SK-N-SH treated with all-trans-retinoic acid at 6 μM for 48 hours (cell line): ENCODE results near the gene CD151.

ENCODE experiments used
- ATAC-seq: fragments of 200-7000 bp; cut with Tn5 transposase; 3 replicates; pipeline ENCODE4 v1.9.1; 2020; ENCODE audit warnings: mild to moderate bottlenecking, moderate library complexity
- ARNTL ChIP-seq: fragments of 450-650 bp; formaldehyde crosslinking; IDR thresholded peaks from 2 replicates; pipeline ENCODE4 v1.5.0; 2020; ENCODE audit warnings: low read depth, mild to moderate bottlenecking, moderate library complexity, borderline replicate concordance
- BACH2 ChIP-seq: fragments of 250-450 bp; sonication (Bioruptor Pico); IDR thresholded peaks from 2 replicates; pipeline ENCODE4 v1.9.0; 2021; ENCODE audit warnings: mild to moderate bottlenecking, borderline replicate concordance
- CSDC2 ChIP-seq: fragments of 250-450 bp; sonication (Bioruptor Pico); IDR thresholded peaks from 2 replicates; pipeline ENCODE4 v1.5.0; 2020; ENCODE audit warnings: mild to moderate bottlenecking, moderate library complexity
- ESRRG ChIP-seq: fragments of 250-450 bp; sonication (Bioruptor Pico); IDR thresholded peaks from 2 replicates; pipeline ENCODE4 v1.6.1; 2021; ENCODE audit warnings: mild to moderate bottlenecking
- ISL1 ChIP-seq: fragments of 250-450 bp; sonication (Bioruptor Pico); IDR thresholded peaks from 2 replicates; pipeline ENCODE4 v2.1.2; 2022; ENCODE audit warnings: mild to moderate bottlenecking, moderate library complexity
- PPARA ChIP-seq: fragments of 250-450 bp; sonication (Bioruptor Pico); IDR thresholded peaks from 2 replicates; pipeline ENCODE4 v1.5.0; 2020; ENCODE audit warnings: mild to moderate bottlenecking, borderline replicate concordance
- RARB ChIP-seq: fragments of 250-450 bp; sonication (Bioruptor Pico); IDR thresholded peaks from 2 replicates; pipeline ENCODE4 v1.8.0; 2021; ENCODE audit warnings: mild to moderate bottlenecking, moderate library complexity
- SNAI2 ChIP-seq: fragments of 250-450 bp; sonication (Bioruptor Pico); IDR thresholded peaks from 2 replicates; pipeline ENCODE4 v1.5.0; 2020; ENCODE audit warnings: mild to moderate bottlenecking, moderate library complexity
- ZC3H10 ChIP-seq: fragments of 250-450 bp; sonication (Bioruptor Pico); IDR thresholded peaks from 2 replicates; pipeline ENCODE4 v1.5.1; 2021; ENCODE audit warnings: mild to moderate bottlenecking, moderate library complexity
- ZFP3 ChIP-seq: fragments of 250-450 bp; sonication (Bioruptor Pico); IDR thresholded peaks from 2 replicates; pipeline ENCODE4 v1.5.0; 2020; ENCODE audit warnings: mild to moderate bottlenecking, moderate library complexity
- ZFP30 ChIP-seq: fragments of 450-650 bp; formaldehyde crosslinking; IDR thresholded peaks from 2 replicates; pipeline ENCODE4 v1.5.0; 2022; ENCODE audit warnings: mild to moderate bottlenecking, moderate library complexity
- ZNF565 ChIP-seq: fragments of 450-650 bp; formaldehyde crosslinking; conservative IDR thresholded peaks from 2 replicates; pipeline ENCODE4 v1.5.0; 2020; ENCODE audit warnings: low read depth, mild to moderate bottlenecking, moderate library complexity
- ZNF70 ChIP-seq: fragments of 450-650 bp; formaldehyde crosslinking; IDR thresholded peaks from 2 replicates; pipeline ENCODE4 v1.5.0; 2020; ENCODE audit warnings: mild to moderate bottlenecking, moderate library complexity
- ZNF8 ChIP-seq: fragments of 450-650 bp; formaldehyde crosslinking; IDR thresholded peaks from 2 replicates; pipeline ENCODE4 v1.5.0; 2020; ENCODE audit warnings: mild to moderate bottlenecking, moderate library complexity
- TF ChIP-seq, protein P1 (sequence below): fragments of 250-450 bp; sonication (Bioruptor Pico); IDR thresholded peaks from 2 replicates; pipeline ENCODE4 v1.5.1; 2020; ENCODE audit warnings: low read depth, mild to moderate bottlenecking, moderate library complexity
- TF ChIP-seq, protein P2 (sequence below): fragments of 250-450 bp; sonication (Bioruptor Pico); IDR thresholded peaks from 2 replicates; pipeline ENCODE4 v1.5.1; 2021; ENCODE audit warnings: mild to moderate bottlenecking, moderate library complexity
- TF ChIP-seq, protein P3 (sequence below): fragments of 250-450 bp; sonication (Bioruptor Pico); IDR thresholded peaks from 2 replicates; pipeline ENCODE4 v1.5.0; 2020; ENCODE audit warnings: mild to moderate bottlenecking, moderate library complexity
- TF ChIP-seq, protein P4 (sequence below): fragments of 250-450 bp; sonication (Bioruptor Pico); IDR thresholded peaks from 2 replicates; pipeline ENCODE4 v1.8.0; 2020; ENCODE audit warnings: mild to moderate bottlenecking, moderate library complexity, borderline replicate concordance

The CD151 gene

DNA sequence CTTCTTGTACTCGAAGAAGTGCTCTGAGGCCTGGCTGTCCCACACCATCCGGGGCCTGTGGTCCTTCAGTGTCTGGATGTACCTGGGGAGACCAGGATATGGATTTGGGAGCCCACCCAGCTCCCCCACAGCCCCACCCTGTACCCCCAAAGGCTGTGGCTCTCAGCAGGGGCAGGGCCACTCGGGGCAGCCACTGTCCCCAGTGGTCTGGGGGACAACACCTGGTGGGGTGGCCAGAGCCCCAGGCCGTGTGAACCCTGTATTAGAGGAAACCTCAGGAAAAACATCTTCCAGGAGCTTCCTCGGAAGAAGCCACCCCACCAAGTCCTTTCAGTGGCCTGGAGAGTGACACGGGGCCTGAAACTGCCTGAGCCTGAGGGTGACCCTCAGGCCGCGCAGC lies 37.7 kb downstream of the CD151 start:
- TF ChIP-seq, protein P1, sequence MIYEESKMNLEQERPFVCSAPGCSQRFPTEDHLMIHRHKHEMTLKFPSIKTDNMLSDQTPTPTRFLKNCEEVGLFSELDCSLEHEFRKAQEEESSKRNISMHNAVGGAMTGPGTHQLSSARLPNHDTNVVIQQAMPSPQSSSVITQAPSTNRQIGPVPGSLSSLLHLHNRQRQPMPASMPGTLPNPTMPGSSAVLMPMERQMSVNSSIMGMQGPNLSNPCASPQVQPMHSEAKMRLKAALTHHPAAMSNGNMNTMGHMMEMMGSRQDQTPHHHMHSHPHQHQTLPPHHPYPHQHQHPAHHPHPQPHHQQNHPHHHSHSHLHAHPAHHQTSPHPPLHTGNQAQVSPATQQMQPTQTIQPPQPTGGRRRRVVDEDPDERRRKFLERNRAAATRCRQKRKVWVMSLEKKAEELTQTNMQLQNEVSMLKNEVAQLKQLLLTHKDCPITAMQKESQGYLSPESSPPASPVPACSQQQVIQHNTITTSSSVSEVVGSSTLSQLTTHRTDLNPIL (CRISPR knock-in tag) = no peak
- TF ChIP-seq, protein P2, sequence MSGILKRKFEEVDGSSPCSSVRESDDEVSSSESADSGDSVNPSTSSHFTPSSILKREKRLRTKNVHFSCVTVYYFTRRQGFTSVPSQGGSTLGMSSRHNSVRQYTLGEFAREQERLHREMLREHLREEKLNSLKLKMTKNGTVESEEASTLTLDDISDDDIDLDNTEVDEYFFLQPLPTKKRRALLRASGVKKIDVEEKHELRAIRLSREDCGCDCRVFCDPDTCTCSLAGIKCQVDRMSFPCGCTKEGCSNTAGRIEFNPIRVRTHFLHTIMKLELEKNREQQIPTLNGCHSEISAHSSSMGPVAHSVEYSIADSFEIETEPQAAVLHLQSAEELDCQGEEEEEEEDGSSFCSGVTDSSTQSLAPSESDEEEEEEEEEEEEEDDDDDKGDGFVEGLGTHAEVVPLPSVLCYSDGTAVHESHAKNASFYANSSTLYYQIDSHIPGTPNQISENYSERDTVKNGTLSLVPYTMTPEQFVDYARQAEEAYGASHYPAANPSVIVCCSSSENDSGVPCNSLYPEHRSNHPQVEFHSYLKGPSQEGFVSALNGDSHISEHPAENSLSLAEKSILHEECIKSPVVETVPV (CRISPR knock-in tag) = no peak
- TF ChIP-seq ESRRG (CRISPR knock-in tag) (no peak), ZNF565 (CRISPR knock-in tag) (no peak), ZC3H10 (no peak), PPARA (CRISPR knock-in tag) (no peak), SNAI2 (CRISPR knock-in tag) (no peak), ZFP3 (CRISPR knock-in tag) (no peak), RARB (CRISPR knock-in tag) (no peak), ARNTL (CRISPR knock-in tag) (no peak), ZFP30 (no peak), BACH2 (CRISPR knock-in tag) (no peak)
- TF ChIP-seq, all 23 proteins: peak for 0
- no peak; the same call in 2 of the 3 replicates for ATAC-seq

DNA sequence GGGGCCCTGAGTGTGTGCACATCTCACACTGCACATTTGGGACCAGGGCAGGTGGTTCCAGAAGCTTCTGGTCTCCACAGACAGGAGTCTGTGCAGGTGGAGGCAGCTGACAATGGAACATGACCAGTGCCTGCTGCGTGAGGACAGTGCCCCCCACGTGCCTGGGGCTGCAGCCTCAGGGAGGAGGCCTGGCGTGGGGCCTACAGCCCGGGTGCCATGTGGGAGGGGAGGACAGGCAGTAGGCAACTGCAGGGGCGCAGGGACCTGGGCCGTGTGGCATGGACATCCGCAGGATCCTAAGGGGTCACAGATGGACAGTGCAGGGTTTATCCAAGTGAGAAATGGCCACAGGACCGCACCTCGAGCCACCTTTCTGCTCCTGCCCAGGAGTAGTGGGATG lies 38.7 kb downstream of the CD151 start:
- TF ChIP-seq, protein P1 (CRISPR knock-in tag) = no peak
- no peak for TF ChIP-seq RARB (CRISPR knock-in tag)
- TF ChIP-seq ZNF70 (CRISPR knock-in tag) = no peak
- TF ChIP-seq, protein P3, sequence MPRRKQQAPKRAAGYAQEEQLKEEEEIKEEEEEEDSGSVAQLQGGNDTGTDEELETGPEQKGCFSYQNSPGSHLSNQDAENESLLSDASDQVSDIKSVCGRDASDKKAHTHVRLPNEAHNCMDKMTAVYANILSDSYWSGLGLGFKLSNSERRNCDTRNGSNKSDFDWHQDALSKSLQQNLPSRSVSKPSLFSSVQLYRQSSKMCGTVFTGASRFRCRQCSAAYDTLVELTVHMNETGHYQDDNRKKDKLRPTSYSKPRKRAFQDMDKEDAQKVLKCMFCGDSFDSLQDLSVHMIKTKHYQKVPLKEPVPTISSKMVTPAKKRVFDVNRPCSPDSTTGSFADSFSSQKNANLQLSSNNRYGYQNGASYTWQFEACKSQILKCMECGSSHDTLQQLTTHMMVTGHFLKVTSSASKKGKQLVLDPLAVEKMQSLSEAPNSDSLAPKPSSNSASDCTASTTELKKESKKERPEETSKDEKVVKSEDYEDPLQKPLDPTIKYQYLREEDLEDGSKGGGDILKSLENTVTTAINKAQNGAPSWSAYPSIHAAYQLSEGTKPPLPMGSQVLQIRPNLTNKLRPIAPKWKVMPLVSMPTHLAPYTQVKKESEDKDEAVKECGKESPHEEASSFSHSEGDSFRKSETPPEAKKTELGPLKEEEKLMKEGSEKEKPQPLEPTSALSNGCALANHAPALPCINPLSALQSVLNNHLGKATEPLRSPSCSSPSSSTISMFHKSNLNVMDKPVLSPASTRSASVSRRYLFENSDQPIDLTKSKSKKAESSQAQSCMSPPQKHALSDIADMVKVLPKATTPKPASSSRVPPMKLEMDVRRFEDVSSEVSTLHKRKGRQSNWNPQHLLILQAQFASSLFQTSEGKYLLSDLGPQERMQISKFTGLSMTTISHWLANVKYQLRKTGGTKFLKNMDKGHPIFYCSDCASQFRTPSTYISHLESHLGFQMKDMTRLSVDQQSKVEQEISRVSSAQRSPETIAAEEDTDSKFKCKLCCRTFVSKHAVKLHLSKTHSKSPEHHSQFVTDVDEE (CRISPR knock-in tag) = no peak
- TF ChIP-seq ZNF8 (CRISPR knock-in tag) = no peak
- TF ChIP-seq ZNF565 (CRISPR knock-in tag) = no peak
- TF ChIP-seq ESRRG (CRISPR knock-in tag) = no peak
- TF ChIP-seq, protein P2 (CRISPR knock-in tag) = no peak
- TF ChIP-seq ISL1 (CRISPR knock-in tag) = no peak
- TF ChIP-seq, protein P4, sequence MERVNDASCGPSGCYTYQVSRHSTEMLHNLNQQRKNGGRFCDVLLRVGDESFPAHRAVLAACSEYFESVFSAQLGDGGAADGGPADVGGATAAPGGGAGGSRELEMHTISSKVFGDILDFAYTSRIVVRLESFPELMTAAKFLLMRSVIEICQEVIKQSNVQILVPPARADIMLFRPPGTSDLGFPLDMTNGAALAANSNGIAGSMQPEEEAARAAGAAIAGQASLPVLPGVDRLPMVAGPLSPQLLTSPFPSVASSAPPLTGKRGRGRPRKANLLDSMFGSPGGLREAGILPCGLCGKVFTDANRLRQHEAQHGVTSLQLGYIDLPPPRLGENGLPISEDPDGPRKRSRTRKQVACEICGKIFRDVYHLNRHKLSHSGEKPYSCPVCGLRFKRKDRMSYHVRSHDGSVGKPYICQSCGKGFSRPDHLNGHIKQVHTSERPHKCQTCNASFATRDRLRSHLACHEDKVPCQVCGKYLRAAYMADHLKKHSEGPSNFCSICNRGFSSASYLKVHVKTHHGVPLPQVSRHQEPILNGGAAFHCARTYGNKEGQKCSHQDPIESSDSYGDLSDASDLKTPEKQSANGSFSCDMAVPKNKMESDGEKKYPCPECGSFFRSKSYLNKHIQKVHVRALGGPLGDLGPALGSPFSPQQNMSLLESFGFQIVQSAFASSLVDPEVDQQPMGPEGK (CRISPR knock-in tag) = no peak
- ATAC-seq = no peak

DNA sequence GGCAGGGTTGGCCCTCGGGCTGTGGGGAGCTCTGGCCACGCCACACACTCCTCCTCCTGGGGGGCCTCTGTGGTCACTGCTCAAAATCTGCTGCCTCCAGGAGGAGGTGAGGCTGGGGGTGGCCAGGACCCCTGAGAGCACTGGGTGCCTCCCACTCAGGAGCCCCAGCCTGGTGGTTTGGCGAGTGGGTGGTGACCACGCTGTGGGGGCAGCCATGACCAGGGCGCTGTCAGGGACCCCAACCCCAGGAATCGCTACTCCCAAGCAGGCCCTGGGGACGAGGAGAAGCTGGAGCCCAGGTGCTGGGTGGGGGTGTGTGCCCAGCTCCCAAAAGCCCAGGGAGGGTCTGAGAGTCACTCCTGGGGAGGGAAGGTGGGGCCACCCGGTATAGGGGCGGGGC lies 40.0 kb downstream of the CD151 start:
- ATAC-seq = no peak
- no peak for TF ChIP-seq ZFP30
- TF ChIP-seq CSDC2 (CRISPR knock-in tag) = no peak
- TF ChIP-seq, protein P1 (CRISPR knock-in tag) = no peak
- TF ChIP-seq, protein P3 (CRISPR knock-in tag) = no peak
- TF ChIP-seq, protein P4 (CRISPR knock-in tag) = no peak
- no peak for TF ChIP-seq ZNF8 (CRISPR knock-in tag)
- TF ChIP-seq, protein P2 (CRISPR knock-in tag) = no peak
